Heart left ventricle (tissue), 13 donors: ENCODE measurements around the gene FAM83C.

Experiments used
- POLR2A ChIP-seq, 2 donors: fragments of 450-650 bp; IDR thresholded peaks; one replicate each; pipeline ENCODE4 v1.6.1; 2017; ENCODE audit warnings: antibody characterized with exemption in 2 of 2, mild to moderate bottlenecking in 2 of 2, moderate library complexity in 2 of 2
- TF ChIP-seq, protein P1 (sequence below), 12 donors: fragments of 200-600 bp; sonication (generic) in 4 of 12; IDR thresholded peaks; one replicate each; pipeline versions ENCODE4 v1.5.0 to v1.8.0; 2018 to 2022; ENCODE audit warnings: antibody characterized with exemption in 12 of 12, mild to moderate bottlenecking in 5 of 12
- donor health status: ischemic (EF 13 %, LVEDD 7.1; RV severe dilation, severe dysfunction).
- donor health status: DM: no; HTN: yes; CAD: no.
- donor health status: DM: no; HTN: no; CAD: no.
- donor health status: ischemic (EF 25% LVEDD 6.9; RV normal size, moderate dysfunction).
- donor health status: ischemic (EF 25% LVEDD 5.7; RV mildly dilated, moderate dysfunction).
- donor health status: ischemic (EF 35%, LVEDD 5.7; RV mildly dilated, moderate dysfunction).
- donor health status: nonischemic (EF 11% LVEDD 7.7; RV severe dilation, severe dysfunction).
- donor health status: DM: yes; HTN: yes; CAD: no.
- donor health status: PGD.
- donor health status: ischemic (EF 29% LVEDD 5.4; RV normal size, mild dysfunction).
- donor health status: nonischemic (EF 23%, LVEDD 6.1; RV moderate dilation, normal function).

DNA sequence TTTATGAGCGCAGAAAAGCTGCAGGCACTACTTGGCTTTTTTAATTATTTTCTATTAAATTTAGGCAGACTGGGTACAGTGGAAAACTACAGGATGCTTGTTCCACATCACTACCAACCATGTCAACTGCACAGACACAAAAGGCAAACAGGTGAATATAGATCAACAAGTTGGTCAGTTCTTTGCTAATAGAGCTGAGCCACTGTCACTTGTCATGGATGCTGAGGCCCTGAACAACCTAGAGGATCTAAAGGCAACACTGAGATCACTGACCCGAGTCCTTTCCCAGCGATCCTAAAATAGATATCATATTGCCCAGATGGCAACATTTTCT lies 34.5 kb upstream of the FAM83C start:
- TF ChIP-seq, protein P1, sequence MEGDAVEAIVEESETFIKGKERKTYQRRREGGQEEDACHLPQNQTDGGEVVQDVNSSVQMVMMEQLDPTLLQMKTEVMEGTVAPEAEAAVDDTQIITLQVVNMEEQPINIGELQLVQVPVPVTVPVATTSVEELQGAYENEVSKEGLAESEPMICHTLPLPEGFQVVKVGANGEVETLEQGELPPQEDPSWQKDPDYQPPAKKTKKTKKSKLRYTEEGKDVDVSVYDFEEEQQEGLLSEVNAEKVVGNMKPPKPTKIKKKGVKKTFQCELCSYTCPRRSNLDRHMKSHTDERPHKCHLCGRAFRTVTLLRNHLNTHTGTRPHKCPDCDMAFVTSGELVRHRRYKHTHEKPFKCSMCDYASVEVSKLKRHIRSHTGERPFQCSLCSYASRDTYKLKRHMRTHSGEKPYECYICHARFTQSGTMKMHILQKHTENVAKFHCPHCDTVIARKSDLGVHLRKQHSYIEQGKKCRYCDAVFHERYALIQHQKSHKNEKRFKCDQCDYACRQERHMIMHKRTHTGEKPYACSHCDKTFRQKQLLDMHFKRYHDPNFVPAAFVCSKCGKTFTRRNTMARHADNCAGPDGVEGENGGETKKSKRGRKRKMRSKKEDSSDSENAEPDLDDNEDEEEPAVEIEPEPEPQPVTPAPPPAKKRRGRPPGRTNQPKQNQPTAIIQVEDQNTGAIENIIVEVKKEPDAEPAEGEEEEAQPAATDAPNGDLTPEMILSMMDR (IDR thresholded peaks at IDR 0.05): no peak
- TF ChIP-seq POLR2A (IDR thresholded peaks at IDR 0.05): no peak
